Esophagus squamous epithelium (tissue), 4 donors: ENCODE measurements around the gene ANKRD6.

Source experiments
- POLR2A ChIP-seq, 4 donors: fragments of 450-650 bp; IDR thresholded peaks; one replicate each; pipeline ENCODE4 v1.6.1; 2017; ENCODE audit warnings: antibody characterized with exemption in 4 of 4, mild to moderate bottlenecking in 4 of 4, moderate library complexity in 3 of 4
- TF ChIP-seq, protein P1 (sequence below), 6 experiments: fragments of 450-650 bp in 4 of 6; fragments of 200-600 bp in 2 of 6; sonication (generic) in 2 of 6; IDR thresholded peaks; one replicate each; pipeline ENCODE4 v1.5.1; 2016 to 2019; ENCODE audit warnings: antibody characterized with exemption in 6 of 6, mild to moderate bottlenecking in 4 of 6, moderate library complexity in 4 of 6

- TF ChIP-seq, protein P1, sequence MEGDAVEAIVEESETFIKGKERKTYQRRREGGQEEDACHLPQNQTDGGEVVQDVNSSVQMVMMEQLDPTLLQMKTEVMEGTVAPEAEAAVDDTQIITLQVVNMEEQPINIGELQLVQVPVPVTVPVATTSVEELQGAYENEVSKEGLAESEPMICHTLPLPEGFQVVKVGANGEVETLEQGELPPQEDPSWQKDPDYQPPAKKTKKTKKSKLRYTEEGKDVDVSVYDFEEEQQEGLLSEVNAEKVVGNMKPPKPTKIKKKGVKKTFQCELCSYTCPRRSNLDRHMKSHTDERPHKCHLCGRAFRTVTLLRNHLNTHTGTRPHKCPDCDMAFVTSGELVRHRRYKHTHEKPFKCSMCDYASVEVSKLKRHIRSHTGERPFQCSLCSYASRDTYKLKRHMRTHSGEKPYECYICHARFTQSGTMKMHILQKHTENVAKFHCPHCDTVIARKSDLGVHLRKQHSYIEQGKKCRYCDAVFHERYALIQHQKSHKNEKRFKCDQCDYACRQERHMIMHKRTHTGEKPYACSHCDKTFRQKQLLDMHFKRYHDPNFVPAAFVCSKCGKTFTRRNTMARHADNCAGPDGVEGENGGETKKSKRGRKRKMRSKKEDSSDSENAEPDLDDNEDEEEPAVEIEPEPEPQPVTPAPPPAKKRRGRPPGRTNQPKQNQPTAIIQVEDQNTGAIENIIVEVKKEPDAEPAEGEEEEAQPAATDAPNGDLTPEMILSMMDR (IDR thresholded peaks at IDR 0.05): no peak
- TF ChIP-seq POLR2A (IDR thresholded peaks at IDR 0.05): no peak
Observed at GRCh38 chr6:89404512-89404911, 28.4 kb upstream of the ANKRD6 start.
